IMR-90 (cell line): ENCODE data around the gene CERKL. TPM values are rescaled to one million over a fixed set of nuclear protein-coding genes. Genes with fewer than 3 reads are reported as not detected.

Experiments used
- ATAC-seq: fragments of 200-7000 bp; cut with Tn5 transposase; 2 replicates; pipeline ENCODE4 v1.9.1; 2020; ENCODE audit warnings: low read depth, mild to moderate bottlenecking, moderate library complexity
- BruUV-seq: library from RNA; stranded (reverse); fragments of 400-500 nt; replicated peaks from 2 replicates; lab custom pipeline; 2021; lab: Mats Ljungman, UMichigan
- CTCF ChIA-PET: fragments of 300-600 bp; formaldehyde crosslinking; extraction: SDS; loops from one replicate; lab custom pipeline; 2021; ENCODE audit warnings: antibody characterized with exemption; lab: Yijun Ruan, JAX
- POLR2A ChIA-PET: fragments of 300-600 bp; sonication (Branson Sonifier 250); formaldehyde crosslinking; loops from one replicate; lab custom pipeline; 2022; ENCODE audit warnings: antibody characterized with exemption; ENCODE audit not compliant: unreplicated experiment; lab: Charles Lee
- DNase-seq: peaks from one replicate; pipeline ENCODE4 v3.0.0; 2013
- H2AFZ ChIP-seq: replicated peaks from 2 replicates; pipeline ENCODE3; 2013; ENCODE audit warnings: low read length, mild to moderate bottlenecking; ENCODE audit not compliant: poor library complexity
- H2AK5ac ChIP-seq: 2 replicates; pipeline ENCODE4 v1.6.1; 2013; ENCODE audit warnings: low read depth, low read length, inconsistent platforms
- H2AK9ac ChIP-seq: replicated peaks from 2 replicates; pipeline ENCODE3; 2013; ENCODE audit warnings: mild to moderate bottlenecking, low read depth, low read length, moderate library complexity; ENCODE audit not compliant: poor library complexity
- H2BK120ac ChIP-seq: 2 replicates; pipeline ENCODE4 v1.6.1; 2013; ENCODE audit warnings: low read depth, low read length, inconsistent platforms
- H2BK15ac ChIP-seq: 3 replicates; pipeline ENCODE4 v1.6.1; 2013; ENCODE audit warnings: low read depth, low read length, inconsistent platforms
- H2BK20ac ChIP-seq: 2 replicates; pipeline ENCODE4 v1.6.1; 2013; ENCODE audit warnings: low read depth, mild to moderate bottlenecking, inconsistent platforms, low read length, moderate library complexity
- H2BK5ac ChIP-seq: 2 replicates; pipeline ENCODE4 v1.6.1; 2013; ENCODE audit warnings: mild to moderate bottlenecking, low read depth, low read length, inconsistent platforms; ENCODE audit not compliant: poor library complexity, severe bottlenecking
- H3K14ac ChIP-seq: replicated peaks from 2 replicates; pipeline ENCODE4 v1.6.1; 2013; ENCODE audit warnings: low read depth, low read length, inconsistent platforms
- H3K18ac ChIP-seq: 2 replicates; pipeline ENCODE4 v1.6.1; 2013; ENCODE audit warnings: low read depth, low read length, control low read depth
- H3K23ac ChIP-seq: 2 replicates; pipeline ENCODE4 v1.6.1; 2013; ENCODE audit warnings: low read depth, low read length, inconsistent platforms
- H3K27ac ChIP-seq: 2 replicates; pipeline ENCODE4 v1.5.1; 2013; ENCODE audit warnings: mild to moderate bottlenecking, control low read depth, low read length; ENCODE audit not compliant: insufficient read depth
- H3K27me3 ChIP-seq: 2 replicates; pipeline ENCODE4 v1.6.1; 2013; ENCODE audit warnings: low read length; ENCODE audit not compliant: control insufficient read depth, insufficient read depth
- H3K36me3 ChIP-seq: 2 replicates; pipeline ENCODE4 v1.6.1; 2013; ENCODE audit warnings: low read length, mixed read lengths; ENCODE audit not compliant: control insufficient read depth, insufficient read depth
- H3K4ac ChIP-seq: 2 replicates; pipeline ENCODE4 v1.6.1; 2013; ENCODE audit warnings: low read depth, low read length, inconsistent platforms
- H3K4me1 ChIP-seq: 2 replicates; pipeline ENCODE4 v1.6.1; 2013; ENCODE audit warnings: low read length, mixed read lengths; ENCODE audit not compliant: control insufficient read depth, insufficient read depth
- H3K4me2 ChIP-seq: 2 replicates; pipeline ENCODE4 v1.6.1; 2013; ENCODE audit warnings: low read depth, mild to moderate bottlenecking, control low read depth, low read length, moderate library complexity
- H3K4me3 ChIP-seq: 2 replicates; pipeline ENCODE4 v1.5.1; 2013; ENCODE audit warnings: low read depth, mild to moderate bottlenecking, control low read depth, low read length, moderate library complexity; ENCODE audit not compliant: insufficient read depth
- H3K56ac ChIP-seq: 2 replicates; pipeline ENCODE4 v1.6.1; 2013; ENCODE audit warnings: low read length, inconsistent platforms; ENCODE audit not compliant: insufficient read depth; ENCODE audit errors: extremely low read depth
- H3K79me1 ChIP-seq, 2 experiments: 2 replicates each; pipeline ENCODE4 v1.6.1; 2013; ENCODE audit warnings: low read length in 2 of 2, inconsistent platforms in 1 of 2, low read depth in 1 of 2
- H3K9ac ChIP-seq: 2 replicates; pipeline ENCODE4 v1.6.1; 2013; ENCODE audit warnings: low read depth, low read length, control low read depth
- H3K9me1 ChIP-seq: 2 replicates; pipeline ENCODE4 v1.6.1; 2013; ENCODE audit warnings: low read length, inconsistent platforms; ENCODE audit not compliant: insufficient read depth
- H3K9me3 ChIP-seq: 2 replicates; pipeline ENCODE4 v1.6.1; 2013; ENCODE audit warnings: low read length; ENCODE audit not compliant: control insufficient read depth, insufficient read depth
- H4K20me1 ChIP-seq: 2 replicates; pipeline ENCODE4 v1.6.1; 2013; ENCODE audit warnings: low read length, inconsistent platforms; ENCODE audit not compliant: insufficient read depth
- H4K5ac ChIP-seq: 2 replicates; pipeline ENCODE4 v1.6.1; 2013; ENCODE audit warnings: mild to moderate bottlenecking, low read depth, low read length, control low read depth
- H4K8ac ChIP-seq, 2 experiments: 2 replicates each; pipeline ENCODE4 v1.6.1; 2013; ENCODE audit warnings: low read depth in 2 of 2, low read length in 2 of 2, control low read depth in 1 of 2, inconsistent platforms in 1 of 2
- H4K91ac ChIP-seq: 2 replicates; pipeline ENCODE4 v1.6.1; 2013; ENCODE audit warnings: low read depth, low read length, inconsistent platforms; ENCODE audit not compliant: insufficient read depth
- BHLHE40 ChIP-seq: fragments of 150-350 bp; IDR thresholded peaks from 2 replicates; pipeline ENCODE4 v1.6.1; 2016; ENCODE audit warnings: mild to moderate bottlenecking, low read depth, low read length
- CHD1 ChIP-seq: IDR thresholded peaks from 2 replicates; pipeline ENCODE4 v1.6.1; 2012; ENCODE audit warnings: low read depth, low read length, improper control_type of control experiment
- MAFK ChIP-seq: IDR thresholded peaks from 2 replicates; pipeline ENCODE4 v1.6.1; 2012; ENCODE audit warnings: low read depth, low read length, improper control_type of control experiment
- MAZ ChIP-seq: IDR thresholded peaks from 2 replicates; pipeline ENCODE4 v1.6.1; 2012; ENCODE audit warnings: low read depth, mild to moderate bottlenecking, low read length, improper control_type of control experiment, moderate library complexity, borderline replicate concordance
- NFE2L2 ChIP-seq: fragments of 150-350 bp; IDR thresholded peaks from 2 replicates; pipeline ENCODE4 v1.6.1; 2016; ENCODE audit warnings: low read depth, mild to moderate bottlenecking, low read length
- POLR2A ChIP-seq: IDR thresholded peaks from 2 replicates; pipeline ENCODE4 v1.6.1; 2012; ENCODE audit warnings: mild to moderate bottlenecking, low read depth, low read length
- RAD21 ChIP-seq: IDR thresholded peaks from 2 replicates; pipeline ENCODE4 v1.6.1; 2012; ENCODE audit warnings: low read length, improper control_type of control experiment
- RCOR1 ChIP-seq: IDR thresholded peaks from 2 replicates; pipeline ENCODE4 v1.6.1; 2012; ENCODE audit warnings: mild to moderate bottlenecking, low read length, improper control_type of control experiment; ENCODE audit not compliant: insufficient replicate concordance
- RFX5 ChIP-seq: IDR thresholded peaks from 2 replicates; pipeline ENCODE4 v1.8.0; 2012; ENCODE audit warnings: low read depth, mild to moderate bottlenecking, low read length, moderate library complexity
- USF2 ChIP-seq: fragments of 150-350 bp; IDR thresholded peaks from 2 replicates; pipeline ENCODE4 v1.6.1; 2017; ENCODE audit warnings: mild to moderate bottlenecking, antibody characterized with exemption, low read length, low read depth
- whole genome bisulfite sequencing, 2 experiments: methylation state at CpG; one replicate each; pipeline versions ENCODE4 v1.1.5 to v1.1.7; 2013; ENCODE audit warnings: missing lambda C conversion rate in 2 of 2; ENCODE audit not compliant: insufficient read length in 1 of 2; ENCODE audit errors: extremely low coverage in 2 of 2; 5-methylcytosine and 5-hydroxymethylcytosine counted together
- dilution Hi-C: fragments of 300-500 bp; cut with HindIII; formaldehyde crosslinking; loops from one replicate; pipeline ENCODE4 v1.14.3; 2018; ENCODE audit warnings: low sequenced_read_pairs; ENCODE audit not compliant: unreplicated experiment
- in situ Hi-C: fragments of 300-500 bp; cut with MboI; formaldehyde crosslinking; loops from 3 replicates; pipeline ENCODE4 v1.14.3; 2019; ENCODE audit warnings: low sequenced_read_pairs, inconsistent platforms, mixed read lengths
- intact Hi-C: fragments of 100-400 bp; cut with micrococcal nuclease; formaldehyde crosslinking; loops from 2 replicates; pipeline ENCODE4 v1.10.0; 2022
- polyA plus RNA-seq, 3 experiments: library from polyadenylated mRNA; depleted of rRNA; stranded (reverse); fragments of >200 nt; gene quantifications; 2 replicates each; pipeline ENCODE4 v1.2.3, GENCODE V29; 2012; ENCODE audit warnings: low replicate concordance in 1 of 3
- total RNA-seq: library from RNA; depleted of rRNA; stranded (reverse); fragments of >200 nt; gene quantifications from 2 replicates; pipeline ENCODE4 v1.2.3, GENCODE V29; 2012

The CERKL gene
- total and polyA plus RNA-seq, 2 of the 4 experiments (the other 2 are of a cell fraction), result under 0.01 TPM; not detected in 1

GRCh38 chr2:181682795-181683517 is 26.1 kb upstream of the CERKL start:
- Histone ChIP-seq H2BK15ac (no peak overlapping the region), H4K20me1 (peaks cover 4% of the 10 kb centered on the region; the same call in 1 of the 2 replicates), H2AK9ac (no peak overlapping the region), H2AFZ (peak overlapping the region; percentile 71), H3K14ac (no peak overlapping the region), H3K9me3 (peaks cover 22% of the 10 kb centered on the region), H2BK5ac (no peak overlapping the region), H3K4me2 (no peak overlapping the region; the same call in 1 of the 2 replicates), H2BK120ac (no peak overlapping the region), H3K23ac (no peak overlapping the region; the same call in 1 of the 2 replicates), H3K4me1 (no peaks in the 10 kb centered on the region; the same call in 1 of the 2 replicates), H3K9me1 (peaks cover 7% of the 10 kb centered on the region; the same call in 1 of the 2 replicates), H3K18ac (no peak overlapping the region), H3K27ac (no peak overlapping the region), H4K5ac (no peak overlapping the region), H3K36me3 (no peaks in the 10 kb centered on the region), H3K27me3 (peaks cover 78% of the 10 kb centered on the region), H4K8ac (no peak overlapping the region), H3K4me3 (no peak overlapping the region), H3K9ac (no peak overlapping the region), H2BK20ac (no peak overlapping the region), H3K79me1 (no peaks in the 10 kb centered on the region), H2AK5ac (no peak overlapping the region), H4K91ac (no peak overlapping the region), H3K4ac (no peak overlapping the region), H3K56ac (no peak overlapping the region)
- ChIA-PET CTCF (no interaction called here), POLR2A (no interaction called here)
- dilution Hi-C loops (no loop called here), in situ Hi-C loops (no loop called here), intact Hi-C loops (no loop called here)
- no peak for DNase-seq
- TF ChIP-seq RFX5, result no peak
- no peak for TF ChIP-seq RAD21
- no peak for TF ChIP-seq BHLHE40
- TF ChIP-seq CHD1, result no peak
- TF ChIP-seq NFE2L2, result no peak
- TF ChIP-seq USF2, result no peak
- no peak for TF ChIP-seq MAFK
- no peak for TF ChIP-seq RCOR1
- TF ChIP-seq MAZ, result no peak
- TF ChIP-seq POLR2A, result no peak
- ATAC-seq, result no peak
- 1% methylated on average over 15 of the region's 42 CpGs; no CpG with 5 or more reads in 1 of the 2 experiments for WGBS, 2 experiments
- no TSS peak for BruUV-seq
